Stimulated activated naive CD8-positive, alpha-beta T cell treated with anti-CD3 and anti-CD28 coated beads, Interleukin-15, amount 100 ng/mL, for 72 hours (primary cell): Measurements from ENCODE around the gene VASH2.
"Not testable (repeated sequence)": the region's sequence is repeated elsewhere in the genome, so short reads cannot be mapped to it uniquely, and the experiment has no call there.

Source experiments
- ATAC-seq: fragments of 150-1000 bp; cut with Tn5 transposase; 2 replicates; pipeline ENCODE4 v1.10.0; 2021; ENCODE audit warnings: mild to moderate bottlenecking, moderate library complexity
- DNase-seq, 2 donors: peaks; one replicate each; pipeline ENCODE4 v3.0.0; 2021 to 2022
- H3K27ac Mint-ChIP-seq, 2 donors: one replicate each; pipeline ENCODE4 v1.8.0; 2022; ENCODE audit warnings: mild to moderate bottlenecking in 2 of 2, mixed read lengths in 2 of 2, moderate library complexity in 2 of 2
- H3K27me3 Mint-ChIP-seq: one replicate; pipeline ENCODE4 v1.8.0; 2022; ENCODE audit warnings: mixed read lengths
- H3K4me1 Mint-ChIP-seq: one replicate; pipeline ENCODE4 v1.8.0; 2022; ENCODE audit warnings: mild to moderate bottlenecking, mixed read lengths
- H3K4me3 Mint-ChIP-seq, 2 donors: one replicate each; pipeline ENCODE4 v1.8.0; 2022; ENCODE audit warnings: mild to moderate bottlenecking in 2 of 2, mixed read lengths in 2 of 2, moderate library complexity in 1 of 2
- H3K9me3 Mint-ChIP-seq, 2 donors: one replicate each; pipeline ENCODE4 v1.8.0; 2022; ENCODE audit warnings: mixed read lengths in 2 of 2

The VASH2 gene

GRCh38 chr1:213015099-213016050 is 65.0 kb downstream of the VASH2 start, which contains the start of gene ANGEL2:
Gene ANGEL2, minus strand, starts transcription at chr1:213015867. Its CDS starts 196 bp downstream, at chr1:213015671.
- H3K4me1 Mint-ChIP-seq, result peaks cover 30% of the 10 kb centered on the region
- H3K4me3 Mint-ChIP-seq, result peak within 1 kb of the TSS; percentile 98 to 99
- ATAC-seq, result peak; percentile 98
- no peaks in the 10 kb centered on the region for H3K9me3 Mint-ChIP-seq
- H3K27ac Mint-ChIP-seq, result peak within 1 kb of the TSS; percentile 100
- H3K27me3 Mint-ChIP-seq, result no peaks in the 10 kb centered on the region
- DNase-seq, result peak; percentile 90 to 97

DNA sequence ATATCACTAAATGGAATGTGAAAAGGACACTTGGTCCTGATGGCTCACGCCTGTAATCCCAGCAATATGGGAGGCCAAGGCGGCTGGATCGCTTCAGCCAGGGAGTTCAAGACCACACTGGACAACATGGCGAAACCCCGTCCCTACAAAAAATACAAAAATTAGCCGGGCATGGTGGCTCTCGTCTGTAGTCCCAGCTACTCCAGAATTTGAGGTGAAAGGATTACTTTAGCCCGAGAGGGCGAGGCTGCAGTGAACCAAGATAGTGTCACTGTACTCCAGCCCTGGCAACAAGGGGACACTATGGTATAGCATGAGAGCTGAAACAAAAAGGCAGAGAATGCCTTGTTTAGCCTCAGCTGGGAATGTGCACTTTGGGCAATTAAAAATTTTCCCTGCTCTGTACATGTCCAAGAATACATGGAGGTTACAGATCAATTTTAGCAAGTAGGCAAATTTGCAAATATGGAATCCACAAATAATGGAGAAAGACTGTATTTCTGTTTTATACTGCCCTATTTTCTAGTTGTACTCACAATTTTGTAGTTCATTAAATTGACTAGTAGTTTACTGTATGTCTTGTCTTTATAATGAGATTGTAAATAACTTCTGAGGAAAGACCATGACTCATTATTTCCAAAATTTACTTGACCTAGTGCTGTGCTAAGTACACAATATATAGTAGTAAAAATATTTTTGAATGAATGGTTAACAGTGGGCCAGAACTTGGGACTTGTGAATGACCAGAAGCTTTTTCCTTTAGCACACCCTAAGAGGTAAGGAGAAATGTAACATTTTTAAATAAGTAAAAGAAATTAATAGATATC is 67.3 kb downstream of the VASH2 start:
- H3K4me3 Mint-ChIP-seq, result no peak overlapping the region
- ATAC-seq (no peak), DNase-seq (no peak)
- no peaks in the 10 kb centered on the region for H3K9me3 Mint-ChIP-seq
- H3K4me1 Mint-ChIP-seq, result peaks cover 13% of the 10 kb centered on the region
- no peaks in the 10 kb centered on the region for H3K27me3 Mint-ChIP-seq
- no peak overlapping the region for H3K27ac Mint-ChIP-seq

- no peak for DNase-seq
- no peaks in the 10 kb centered on the region for H3K4me1 Mint-ChIP-seq
- no peak overlapping the region for H3K4me3 Mint-ChIP-seq
Measured at GRCh38 chr1:213019450-213019849, 69.1 kb downstream of the VASH2 start.

DNA sequence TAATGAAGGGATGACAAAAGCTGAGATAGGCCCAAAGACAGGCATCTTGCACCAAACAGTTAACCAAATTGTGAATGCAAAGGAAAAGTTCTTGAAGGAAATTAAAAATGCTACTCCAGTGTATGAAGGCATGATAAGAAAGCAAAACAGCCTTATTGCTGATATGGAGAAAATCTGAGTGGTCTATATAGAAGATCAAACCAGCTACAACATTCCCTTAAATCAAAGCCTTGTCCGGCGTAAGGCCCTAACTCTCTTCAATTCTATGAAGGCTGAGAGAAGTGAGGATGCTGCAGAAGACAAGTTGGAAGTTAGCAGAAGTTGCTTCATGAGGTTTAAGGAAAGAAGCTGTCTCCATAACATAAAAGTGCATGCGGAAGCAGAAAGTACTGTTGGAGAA is 69.7 kb downstream of the VASH2 start:
- DNase-seq (no peak), ATAC-seq (no peak)
- Mint-ChIP-seq H3K9me3 (no peaks in the 10 kb centered on the region), H3K4me1 (no peaks in the 10 kb centered on the region), H3K4me3 (no peak overlapping the region), H3K27ac (no peak overlapping the region), H3K27me3 (peaks cover 11% of the 10 kb centered on the region)

More at GRCh38 chr1:213019450-213019849, 69.1 kb downstream of the VASH2 start:
- no peaks in the 10 kb centered on the region for H3K9me3 Mint-ChIP-seq
- ATAC-seq, result no peak
- H3K27me3 Mint-ChIP-seq, result peaks cover 10% of the 10 kb centered on the region
- H3K27ac Mint-ChIP-seq, result no peak overlapping the region

DNA sequence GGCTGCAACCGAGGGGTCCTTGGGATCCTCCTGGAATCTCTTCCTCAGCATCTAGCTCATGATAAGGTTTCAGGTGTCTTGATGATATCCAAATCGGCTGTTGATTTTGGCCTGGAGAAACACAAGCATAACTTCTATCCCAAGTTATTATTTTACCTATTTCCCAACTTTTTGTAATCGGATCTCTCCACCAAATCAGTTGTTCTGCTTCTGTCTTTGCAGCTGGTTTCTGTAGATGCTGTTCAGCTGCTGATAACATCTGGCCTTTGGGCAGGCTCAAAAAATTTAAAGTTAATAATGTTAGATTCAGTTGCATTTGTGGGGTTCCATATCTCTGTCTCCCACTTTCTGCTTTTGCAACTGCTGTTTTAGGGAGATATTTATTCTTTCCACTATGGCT is 76.7 kb downstream of the VASH2 start:
- H3K27me3 Mint-ChIP-seq, result peaks cover 54% of the 10 kb centered on the region
- not testable (repeated sequence) for H3K9me3 Mint-ChIP-seq

GRCh38 chr1:213032651-213033050 is 82.3 kb downstream of the VASH2 start:
- Mint-ChIP-seq H3K4me3 (no peak overlapping the region), H3K4me1 (no peaks in the 10 kb centered on the region), H3K27ac (no peak overlapping the region), H3K9me3 (no peaks in the 10 kb centered on the region), H3K27me3 (peaks cover 58% of the 10 kb centered on the region)
- DNase-seq (no peak), ATAC-seq (no peak)

More for the DNA sequence above, 76.7 kb downstream of the VASH2 start:
- DNase-seq, H3K4me3 Mint-ChIP-seq, H3K4me1 Mint-ChIP-seq, H3K27ac Mint-ChIP-seq, ATAC-seq: not testable (repeated sequence)

DNA sequence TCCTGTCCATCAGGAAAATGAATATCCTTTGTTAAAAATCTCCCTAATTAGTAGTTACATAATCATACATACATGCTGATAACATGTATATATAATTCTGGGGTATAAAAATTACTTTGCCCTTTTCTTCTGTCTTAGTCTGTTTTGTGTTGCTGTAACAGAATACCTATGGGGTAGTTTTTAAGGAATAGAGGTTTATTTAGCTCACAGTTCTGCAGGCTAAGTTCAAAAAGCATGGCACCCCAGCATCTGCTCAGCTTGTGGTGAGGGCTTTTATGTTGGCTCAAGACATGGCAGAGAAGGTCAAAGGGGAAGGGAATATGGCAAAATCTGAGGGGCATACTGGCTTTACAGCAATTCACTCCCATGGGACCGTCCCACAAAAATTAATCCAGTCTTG is 84.4 kb downstream of the VASH2 start:
- Mint-ChIP-seq H3K27me3 (peaks cover 55% of the 10 kb centered on the region), H3K9me3 (no peaks in the 10 kb centered on the region), H3K4me3 (no peak overlapping the region), H3K4me1 (no peaks in the 10 kb centered on the region), H3K27ac (no peak overlapping the region)
- ATAC-seq, result no peak
- DNase-seq, result no peak

DNA sequence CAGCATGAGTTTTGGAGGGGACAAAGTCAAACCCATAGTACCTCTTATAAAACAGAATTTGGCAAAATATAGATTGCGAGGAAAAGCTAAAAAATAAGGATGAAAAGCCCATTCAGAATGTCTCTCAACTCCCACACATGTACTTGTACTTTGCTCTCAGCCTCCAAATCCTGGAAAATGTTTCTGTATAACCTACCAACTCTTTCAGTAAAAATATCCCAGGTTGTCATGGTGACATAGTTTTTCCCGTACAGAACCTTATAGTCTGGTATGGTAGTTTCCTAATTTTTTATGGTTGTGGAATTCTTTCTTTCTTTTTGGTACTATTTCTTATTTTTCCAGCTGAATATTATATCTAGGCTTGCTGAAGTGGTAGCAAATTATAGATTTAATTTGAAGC is 85.2 kb downstream of the VASH2 start:
- Mint-ChIP-seq H3K4me3 (no peak overlapping the region), H3K27me3 (peaks cover 47% of the 10 kb centered on the region), H3K27ac (no peak overlapping the region), H3K4me1 (no peaks in the 10 kb centered on the region), H3K9me3 (no peaks in the 10 kb centered on the region)
- no peak for DNase-seq
- ATAC-seq, result no peak
